HG03139 (cell line): ENCODE results near the gene TCAP.

Experiments used
- ATAC-seq: cut with Tn5 transposase; IDR thresholded peaks from one replicate; pipeline ENCODE4 v1.9.1; 2021; ENCODE audit not compliant: unreplicated experiment

Gene TCAP

GRCh38 chr17:39648616-39649366, 16.4 kb upstream of the TCAP start:
- ATAC-seq = no peak

GRCh38 chr17:39650121-39650579, 15.0 kb upstream of the TCAP start:
- ATAC-seq = no peak

- ATAC-seq = no peak
Observed at GRCh38 chr17:39651923-39652586, 13.1 kb upstream of the TCAP start.

GRCh38 chr17:39652587-39653315, 12.4 kb upstream of the TCAP start:
- ATAC-seq = no peak

- no peak for ATAC-seq
Observed at GRCh38 chr17:39653316-39653661, 11.9 kb upstream of the TCAP start.

- ATAC-seq = no peak
Observed at GRCh38 chr17:39653662-39654331, 11.4 kb upstream of the TCAP start.

GRCh38 chr17:39655105-39655504, 10.0 kb upstream of the TCAP start:
- ATAC-seq = no peak

GRCh38 chr17:39658346-39658745, 6.8 kb upstream of the TCAP start:
- ATAC-seq = no peak

GRCh38 chr17:39658760-39659159, 6.4 kb upstream of the TCAP start:
- no peak for ATAC-seq

- ATAC-seq = no peak
Observed at GRCh38 chr17:39659279-39660010, 5.7 kb upstream of the TCAP start.

GRCh38 chr17:39660011-39660360, 5.2 kb upstream of the TCAP start:
- no peak for ATAC-seq

GRCh38 chr17:39660397-39661385, 4.5 kb upstream of the TCAP start:
- ATAC-seq = no peak

- ATAC-seq = no peak
Observed at GRCh38 chr17:39661744-39662541, 3.2 kb upstream of the TCAP start.

- ATAC-seq = no peak
Observed at GRCh38 chr17:39662551-39663339, 2.4 kb upstream of the TCAP start.

GRCh38 chr17:39663340-39663687, 1.8 kb upstream of the TCAP start:
- no peak for ATAC-seq

- ATAC-seq = no peak
Observed at GRCh38 chr17:39663688-39664580, 1.2 kb upstream of the TCAP start.

- ATAC-seq = no peak
Observed at GRCh38 chr17:39665642-39666224, 584 bp downstream of the TCAP start.
